Endothelial cell of umbilical vein (primary cell): ENCODE results near the gene RASGRP1. TPM values are rescaled to one million over a fixed set of nuclear protein-coding genes. Genes with fewer than 3 reads are reported as not detected.

Experiments
- BruUV-seq: library from RNA; stranded (reverse); fragments of 400-500 nt; replicated peaks from 2 replicates; lab custom pipeline; 2021; lab: Mats Ljungman, UMichigan
- CTCF ChIA-PET: fragments of 300-600, 350-600 bp; sonication (Branson Sonifier 250); formaldehyde crosslinking; loops from one replicate; lab custom pipeline; 2021; ENCODE audit warnings: antibody characterized with exemption, inconsistent platforms; lab: Charles Lee
- POLR2A ChIA-PET: fragments of 300-600, 350-600 bp; sonication (Branson Sonifier 250); formaldehyde crosslinking; loops from one replicate; lab custom pipeline; 2021; ENCODE audit warnings: antibody characterized with exemption, inconsistent platforms; lab: Charles Lee
- DNase-seq: peaks from one replicate; pipeline ENCODE4 v3.0.0-alpha.2; 2011; ENCODE audit warnings: low read depth, low spot score
- FAIRE-seq: peaks from 2 replicates; lab custom pipeline; 2011; peaks lifted over from hg19 to GRCh38; lab: Jason Lieb, UNC
- H2AFZ ChIP-seq: 2 replicates; pipeline ENCODE4 v1.6.0; 2012; ENCODE audit warnings: low read depth, low read length, control low read depth, inconsistent platforms
- H3K27ac ChIP-seq: 2 replicates; pipeline ENCODE4 v1.5.1; 2011; ENCODE audit warnings: low read depth, mild to moderate bottlenecking, control low read depth, low read length, moderate library complexity; ENCODE audit not compliant: insufficient read depth
- H3K27me3 ChIP-seq, 2 experiments: 2 replicates each; pipeline versions ENCODE4 v1.6.0 to v1.6.1; 2011; ENCODE audit warnings: low read length in 2 of 2, mixed read lengths in 1 of 2; ENCODE audit not compliant: control insufficient read depth in 2 of 2, insufficient read depth in 2 of 2
- H3K36me3 ChIP-seq, 2 experiments: 2 replicates in 1 of 2; 3 replicates in 1 of 2; pipeline ENCODE4 v1.5.1; 2011; ENCODE audit warnings: low read length in 2 of 2, mild to moderate bottlenecking in 1 of 2, moderate library complexity in 1 of 2; ENCODE audit not compliant: control insufficient read depth in 2 of 2, insufficient read depth in 2 of 2; ENCODE audit errors: extremely low read depth in 1 of 2
- H3K4me1 ChIP-seq: 3 replicates; pipeline ENCODE4 v1.5.1; 2011; ENCODE audit warnings: mild to moderate bottlenecking, low read length; ENCODE audit not compliant: control insufficient read depth, insufficient read depth; ENCODE audit errors: extremely low read depth
- H3K4me2 ChIP-seq: 2 replicates; pipeline ENCODE4 v1.6.1; 2011; ENCODE audit warnings: low read length, control low read depth, mixed read lengths; ENCODE audit not compliant: insufficient read depth
- H3K4me3 ChIP-seq, 3 experiments: fragments of 200-600 bp in 1 of 3; sonication (generic), shearing (Covaris generic) in 1 of 3; replicated peaks in 1 of 3; 2 replicates each; pipeline ENCODE4 v1.5.1; 2011 to 2016; ENCODE audit warnings: control low read depth in 3 of 3, low read length in 3 of 3, mild to moderate bottlenecking in 2 of 3, inconsistent platforms in 1 of 3, low read depth in 1 of 3, moderate library complexity in 1 of 3; ENCODE audit not compliant: insufficient read depth in 1 of 3
- H3K79me2 ChIP-seq: 2 replicates; pipeline ENCODE4 v1.6.0; 2012; ENCODE audit warnings: low read length, inconsistent platforms; ENCODE audit not compliant: control insufficient read depth, insufficient read depth
- H3K9ac ChIP-seq: replicated peaks from 2 replicates; pipeline ENCODE3; 2011; ENCODE audit warnings: low read length, control low read depth; ENCODE audit not compliant: insufficient read depth; ENCODE audit errors: extremely low read depth
- H3K9me1 ChIP-seq: replicated peaks from 3 replicates; pipeline ENCODE4 v1.6.0; 2011; ENCODE audit warnings: mild to moderate bottlenecking, low read length; ENCODE audit not compliant: control insufficient read depth, insufficient read depth; ENCODE audit errors: extremely low read depth
- H3K9me3 ChIP-seq: replicated peaks from 2 replicates; pipeline ENCODE4 v1.5.1; 2012; ENCODE audit warnings: low read length, inconsistent platforms; ENCODE audit not compliant: control insufficient read depth, insufficient read depth
- H4K20me1 ChIP-seq: replicated peaks from 2 replicates; pipeline ENCODE3; 2011; ENCODE audit warnings: mild to moderate bottlenecking, low read length; ENCODE audit not compliant: control insufficient read depth, insufficient read depth; ENCODE audit errors: extremely low read depth
- CTCF ChIP-seq, 2 donors: IDR thresholded peaks; 1 replicate in 1 of 2; 2 replicates in 1 of 2; pipeline ENCODE4 v1.5.1; 2011; ENCODE audit warnings: low read length in 2 of 2, mild to moderate bottlenecking in 2 of 2, moderate library complexity in 2 of 2, control low read depth in 1 of 2, inconsistent platforms in 1 of 2, low read depth in 1 of 2; ENCODE audit not compliant: insufficient read depth in 1 of 2; ENCODE audit errors: extremely low read depth in 1 of 2
- EZH2 ChIP-seq: IDR thresholded peaks from 2 replicates; pipeline ENCODE4 v1.6.1; 2012; ENCODE audit warnings: borderline replicate concordance, low read depth, mild to moderate bottlenecking, moderate library complexity, low read length, inconsistent platforms; ENCODE audit not compliant: severe bottlenecking
- FOS ChIP-seq: IDR thresholded peaks from 2 replicates; pipeline ENCODE4 v1.6.1; 2011; ENCODE audit warnings: mild to moderate bottlenecking, low read length, moderate library complexity, borderline replicate concordance; ENCODE audit not compliant: insufficient read depth
- GATA2 ChIP-seq: IDR thresholded peaks from 2 replicates; pipeline ENCODE4 v1.7.0; 2011; ENCODE audit warnings: low read depth, mild to moderate bottlenecking, moderate library complexity, mixed read lengths, low read length; ENCODE audit not compliant: insufficient read length, insufficient read depth
- JUN ChIP-seq: IDR thresholded peaks from 2 replicates; pipeline ENCODE4 v1.6.1; 2011; ENCODE audit warnings: borderline replicate concordance, low read depth; ENCODE audit not compliant: insufficient read length, insufficient read depth
- MYC ChIP-seq: IDR thresholded peaks from one replicate; pipeline ENCODE4 v1.6.1; 2011; ENCODE audit warnings: mild to moderate bottlenecking, low read depth, low read length
- POLR2A ChIP-seq: IDR thresholded peaks from 2 replicates; pipeline ENCODE4 v1.6.1; 2012; ENCODE audit warnings: low read depth, mild to moderate bottlenecking, control low read depth, low read length
- POLR2AphosphoS5 ChIP-seq: IDR thresholded peaks from 2 replicates; pipeline ENCODE4 v1.6.1; 2012; ENCODE audit warnings: low read depth, mild to moderate bottlenecking, control low read depth, low read length, moderate library complexity; ENCODE audit not compliant: insufficient read depth
- dilution Hi-C: fragments of 300-500 bp; cut with MboI; formaldehyde crosslinking; loops from one replicate; pipeline ENCODE4 v1.15.0; 2019; ENCODE audit warnings: low sequenced_read_pairs; ENCODE audit not compliant: extremely low pct_ligation_motif_present
- intact Hi-C: fragments of 100-400 bp; cut with micrococcal nuclease; formaldehyde crosslinking; loops from one replicate; pipeline ENCODE4 v1.10.0; 2022
- polyA plus RNA-seq, 4 experiments: library from polyadenylated mRNA; depleted of rRNA in 3 of 4; stranded (reverse) in 3 of 4; unstranded in 1 of 4; fragments of >200 nt; gene quantifications; 2 replicates each; pipeline versions ENCODE4 v1.2.1 to v1.2.3, GENCODE V29; 2011 to 2012; ENCODE audit warnings: missing spikeins in 1 of 4
- total RNA-seq: library from RNA; stranded (reverse); gene quantifications from 2 replicates; pipeline ENCODE4 v1.2.3, GENCODE V29; 2021

RASGRP1 gene
- total and polyA plus RNA-seq, 2 donors (not counting 3 experiments of a cell fraction or from before 2014, with no cell fraction given): 0.15 to 0.38 TPM

GRCh38 chr15:38503496-38503895 lies 61.1 kb downstream of the RASGRP1 start:
- Histone ChIP-seq H3K4me3 (no peak overlapping the region), H3K4me1 (no peaks in the 10 kb centered on the region), H3K36me3 (no peaks in the 10 kb centered on the region), H3K4me2 (no peak overlapping the region), H3K9me1 (no peaks in the 10 kb centered on the region), H3K9me3 (no peaks in the 10 kb centered on the region), H3K9ac (no peak overlapping the region), H3K79me2 (no peaks in the 10 kb centered on the region), H3K27me3 (no peaks in the 10 kb centered on the region), H2AFZ (no peak overlapping the region), H3K27ac (no peak overlapping the region), H4K20me1 (no peaks in the 10 kb centered on the region)
- POLR2A ChIA-PET: no interaction called here
- dilution Hi-C loops (no loop called here), intact Hi-C loops (no loop called here)
- DNase-seq (no peak), FAIRE-seq (no peak)
- no TSS peak for BruUV-seq
- CTCF ChIA-PET: interaction anchor here (0.7 to 1.6 kb wide), 6 partner anchors 13 to 63 kb away, joined by 3 to 7 read pairs (median 4); no protein-coding TSS in a partner anchor
- TF ChIP-seq MYC (no peak), POLR2AphosphoS5 (no peak)

GRCh38 chr15:38499651-38500050 lies 65.0 kb downstream of the RASGRP1 start:
- H3K27ac ChIP-seq: no peak overlapping the region
- H4K20me1 ChIP-seq: no peaks in the 10 kb centered on the region
- H2AFZ ChIP-seq: no peak overlapping the region
- ChIA-PET POLR2A (no interaction called here), CTCF (interaction anchor here (1.9 kb wide), 1 partner anchor 9 kb away, joined by 5 read pairs; no protein-coding TSS in a partner anchor)
- no TSS peak for BruUV-seq
- no peak overlapping the region for H3K4me2 ChIP-seq
- no peaks in the 10 kb centered on the region for H3K9me3 ChIP-seq
- dilution Hi-C loops (no loop called here), intact Hi-C loops (no loop called here)
- no peak overlapping the region for H3K4me3 ChIP-seq
- H3K9ac ChIP-seq: no peak overlapping the region
- no peaks in the 10 kb centered on the region for H3K36me3 ChIP-seq
- no peaks in the 10 kb centered on the region for H3K79me2 ChIP-seq
- DNase-seq: no peak
- no peaks in the 10 kb centered on the region for H3K4me1 ChIP-seq
- TF ChIP-seq CTCF (IDR thresholded peaks at IDR 0.05; ENCODE audit: extremely low read depth in 1 of 2, insufficient read depth in 1 of 2, low read depth in 1 of 2, low read length in 2 of 2) (no peak), POLR2A (no peak), EZH2 (no peak), MYC (no peak), FOS (no peak), POLR2AphosphoS5 (no peak), JUN (no peak), GATA2 (no peak)
- no peak for FAIRE-seq
- H3K9me1 ChIP-seq: no peaks in the 10 kb centered on the region
- no peaks in the 10 kb centered on the region for H3K27me3 ChIP-seq
